ENCODE results near the gene ZBED5.
"Not testable (repeated sequence)": the region's sequence is repeated elsewhere in the genome, so short reads cannot be mapped to it uniquely, and the experiment has no call there.

Gene ZBED5

DNA sequence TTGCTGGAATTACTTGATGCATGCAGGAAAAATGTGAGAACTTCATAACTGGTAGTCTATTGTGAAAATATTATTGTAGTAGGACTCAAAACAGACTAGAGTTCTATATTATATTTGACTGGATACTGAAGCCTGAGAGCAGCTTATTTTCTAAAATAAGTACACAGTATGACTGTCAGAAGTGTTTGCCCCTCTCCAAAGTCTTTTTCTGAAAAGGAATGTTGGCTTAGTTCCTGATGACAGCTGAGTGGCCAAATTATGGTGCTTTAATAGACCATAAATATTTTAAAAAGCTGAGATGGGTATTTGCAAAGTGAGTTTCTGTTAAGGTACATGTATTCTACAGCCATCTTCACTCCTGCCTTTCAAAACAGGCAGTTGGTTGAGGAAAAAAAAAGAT is 13.1 kb downstream of the ZBED5 start:
- Histone ChIP-seq H3K27me3 (ENCODE audit: control insufficient read depth in 5 of 5, insufficient read depth in 4 of 5, low read length in 5 of 5) (no peaks in the 10 kb centered on the region), H3K9me3 (ENCODE audit: control insufficient read depth in 5 of 5, low read length in 5 of 5) (no peaks in the 10 kb centered on the region), H3K4me3 (ENCODE audit: low read depth in 1 of 5, low read length in 5 of 5) (no peak overlapping the region), H3K9ac (ENCODE audit: low read length in 5 of 5) (no peak overlapping the region), H3K27ac (ENCODE audit: low read depth, low read length) (peak overlapping the region; percentile 34), H3K4me1 (ENCODE audit: control insufficient read depth in 5 of 5, insufficient read depth in 5 of 5, low read length in 5 of 5) (peaks cover 0 to 26% (median 5%) of the 10 kb centered on the region in 5 donors), H3K36me3 (ENCODE audit: control insufficient read depth in 5 of 5, insufficient read depth in 5 of 5, low read length in 5 of 5) (peaks cover 0 to 4% (median 0%) of the 10 kb centered on the region in 5 donors)

DNA sequence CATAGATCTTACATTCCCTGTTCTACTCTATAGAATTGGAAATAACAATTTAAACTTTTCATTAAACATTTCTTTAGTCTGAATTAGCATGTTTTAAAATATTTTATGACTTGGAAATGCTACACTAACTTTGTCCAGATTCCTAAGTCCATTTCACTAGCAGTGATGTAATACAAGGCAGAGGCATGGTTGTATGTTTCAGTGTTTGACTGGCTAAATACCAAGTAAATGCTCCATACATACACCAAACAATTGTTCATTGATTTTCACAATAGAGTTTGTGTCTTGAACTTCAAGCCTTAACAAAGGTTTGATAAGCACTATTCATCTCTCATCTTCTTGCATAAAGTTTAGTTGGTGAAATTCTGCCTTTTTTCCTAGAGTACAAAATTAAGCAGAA is 13.5 kb downstream of the ZBED5 start:
- no peaks in the 10 kb centered on the region for H3K27me3 ChIP-seq (ENCODE audit: control insufficient read depth in 5 of 5, insufficient read depth in 4 of 5, low read length in 5 of 5)
- H3K4me3 ChIP-seq (ENCODE audit: low read depth in 1 of 5, low read length in 5 of 5) = no peak overlapping the region
- H3K27ac ChIP-seq (ENCODE audit: low read depth, low read length) = peak overlapping the region; percentile 34
- no peaks in the 10 kb centered on the region for H3K36me3 ChIP-seq (ENCODE audit: control insufficient read depth in 5 of 5, insufficient read depth in 5 of 5, low read length in 5 of 5)
- no peaks in the 10 kb centered on the region for H3K9me3 ChIP-seq (ENCODE audit: control insufficient read depth in 5 of 5, low read length in 5 of 5)
- peaks cover 0 to 26% (median 5%) of the 10 kb centered on the region in 5 donors for H3K4me1 ChIP-seq (ENCODE audit: control insufficient read depth in 5 of 5, insufficient read depth in 5 of 5, low read length in 5 of 5)
- no peak overlapping the region for H3K9ac ChIP-seq (ENCODE audit: low read length in 5 of 5)

- H3K27me3 ChIP-seq (ENCODE audit: control insufficient read depth in 5 of 5, insufficient read depth in 4 of 5, low read length in 5 of 5) = no peaks in the 10 kb centered on the region
These were observed 19.0 kb downstream of the ZBED5 start for GRCh38 chr11:10838881-10839280.

DNA sequence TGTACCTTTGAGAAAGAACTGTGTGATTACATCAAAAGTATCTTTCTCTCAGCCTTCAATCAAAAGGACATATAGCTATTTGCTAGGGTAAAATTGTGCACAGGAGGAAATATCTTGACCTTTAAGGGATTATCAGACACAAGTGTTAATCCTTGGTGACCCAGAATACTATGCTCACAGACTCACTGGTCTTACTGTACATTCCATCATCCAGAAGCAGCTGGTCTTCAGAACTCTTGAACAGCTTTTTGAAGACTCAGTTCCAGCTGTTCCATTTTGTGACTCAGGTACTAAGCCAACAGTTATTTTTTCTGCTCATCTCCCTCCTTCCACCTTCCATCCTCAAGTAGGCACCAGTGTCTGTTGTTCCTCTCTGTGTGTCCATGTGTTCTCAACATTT is 19.8 kb downstream of the ZBED5 start:
- Histone ChIP-seq H3K27me3 (ENCODE audit: control insufficient read depth in 5 of 5, insufficient read depth in 4 of 5, low read length in 5 of 5) (no peaks in the 10 kb centered on the region), H3K9ac (ENCODE audit: low read length in 5 of 5) (no peak overlapping the region), H3K36me3 (ENCODE audit: control insufficient read depth in 5 of 5, insufficient read depth in 5 of 5, low read length in 5 of 5) (no peaks in the 10 kb centered on the region), H3K4me1 (ENCODE audit: control insufficient read depth in 5 of 5, insufficient read depth in 5 of 5, low read length in 5 of 5) (peaks cover 0 to 4% (median 0%) of the 10 kb centered on the region in 5 donors), H3K4me3 (ENCODE audit: low read depth in 1 of 5, low read length in 5 of 5) (no peak overlapping the region), H3K27ac (ENCODE audit: low read depth, low read length) (no peak overlapping the region), H3K9me3 (ENCODE audit: control insufficient read depth in 5 of 5, low read length in 5 of 5) (no peaks in the 10 kb centered on the region)

More at GRCh38 chr11:10838881-10839280, 19.0 kb downstream of the ZBED5 start:
- Histone ChIP-seq H3K4me1 (ENCODE audit: control insufficient read depth in 5 of 5, insufficient read depth in 5 of 5, low read length in 5 of 5) (peaks cover 0 to 5% (median 0%) of the 10 kb centered on the region in 5 donors), H3K27ac (ENCODE audit: low read depth, low read length) (no peak overlapping the region), H3K9me3 (ENCODE audit: control insufficient read depth in 5 of 5, low read length in 5 of 5) (no peaks in the 10 kb centered on the region), H3K4me3 (ENCODE audit: low read depth in 1 of 5, low read length in 5 of 5) (no peak overlapping the region), H3K36me3 (ENCODE audit: control insufficient read depth in 5 of 5, insufficient read depth in 5 of 5, low read length in 5 of 5) (no peaks in the 10 kb centered on the region), H3K9ac (ENCODE audit: low read length in 5 of 5) (no peak overlapping the region)

DNA sequence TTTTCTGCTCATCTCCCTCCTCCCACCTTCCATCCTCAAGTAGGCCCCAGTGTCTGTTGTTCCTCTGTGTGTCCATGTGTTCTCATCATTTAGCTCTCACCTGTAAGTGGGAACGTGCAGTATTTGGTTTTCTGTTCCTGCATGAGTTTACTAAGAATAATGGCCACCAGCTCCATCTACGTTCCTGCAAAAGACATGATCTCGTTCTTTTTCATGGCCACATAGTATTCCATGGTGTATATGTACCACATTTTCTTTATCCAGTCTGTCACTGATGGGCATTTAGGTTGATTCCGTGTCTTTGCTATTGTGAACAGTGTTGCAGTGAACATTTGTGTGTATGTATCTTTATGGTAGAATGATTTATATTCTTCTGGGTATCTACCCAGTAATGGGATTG is 21.0 kb downstream of the ZBED5 start:
- H3K9ac ChIP-seq (ENCODE audit: low read length in 5 of 5); H3K27ac ChIP-seq (ENCODE audit: low read depth, low read length); H3K36me3 ChIP-seq (ENCODE audit: control insufficient read depth in 5 of 5, insufficient read depth in 5 of 5, low read length in 5 of 5); H3K4me1 ChIP-seq (ENCODE audit: control insufficient read depth in 5 of 5, insufficient read depth in 5 of 5, low read length in 5 of 5); H3K9me3 ChIP-seq (ENCODE audit: control insufficient read depth in 5 of 5, low read length in 5 of 5); H3K27me3 ChIP-seq (ENCODE audit: control insufficient read depth in 5 of 5, insufficient read depth in 4 of 5, low read length in 5 of 5); H3K4me3 ChIP-seq (ENCODE audit: low read depth in 1 of 5, low read length in 5 of 5): not testable (repeated sequence)

DNA sequence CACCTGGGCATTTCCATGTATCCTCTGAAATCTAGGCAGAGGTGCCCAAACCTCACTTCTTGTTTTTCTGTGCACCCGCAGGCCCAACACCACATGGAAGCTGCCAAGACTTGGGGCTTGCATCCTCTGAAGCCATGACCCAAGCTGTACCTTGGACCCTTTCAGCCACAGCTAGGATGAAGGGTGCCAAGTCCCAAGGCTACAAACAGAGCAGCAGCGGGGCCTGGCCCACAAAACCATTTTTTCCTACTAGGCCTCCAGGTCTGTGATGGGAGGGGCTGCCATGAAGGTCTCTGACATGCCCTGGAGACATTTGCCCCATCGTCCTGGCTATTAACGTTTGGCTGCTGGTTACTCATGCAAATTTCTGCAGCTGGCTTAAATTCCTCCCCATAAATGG is 28.7 kb downstream of the ZBED5 start:
- H3K9ac ChIP-seq (ENCODE audit: low read length in 5 of 5) = no peak overlapping the region
- no peaks in the 10 kb centered on the region for H3K9me3 ChIP-seq (ENCODE audit: control insufficient read depth in 5 of 5, low read length in 5 of 5)
- no peaks in the 10 kb centered on the region for H3K27me3 ChIP-seq (ENCODE audit: control insufficient read depth in 5 of 5, insufficient read depth in 4 of 5, low read length in 5 of 5)
- no peaks in the 10 kb centered on the region for H3K36me3 ChIP-seq (ENCODE audit: control insufficient read depth in 5 of 5, insufficient read depth in 5 of 5, low read length in 5 of 5)
- no peaks in the 10 kb centered on the region for H3K4me1 ChIP-seq (ENCODE audit: control insufficient read depth in 5 of 5, insufficient read depth in 5 of 5, low read length in 5 of 5)
- no peak overlapping the region for H3K4me3 ChIP-seq (ENCODE audit: low read depth in 1 of 5, low read length in 5 of 5)
- H3K27ac ChIP-seq (ENCODE audit: low read depth, low read length) = no peak overlapping the region

- Histone ChIP-seq H3K4me3 (ENCODE audit: low read depth in 1 of 5, low read length in 5 of 5) (no peak overlapping the region), H3K9ac (ENCODE audit: low read length in 5 of 5) (no peak overlapping the region), H3K36me3 (ENCODE audit: control insufficient read depth in 5 of 5, insufficient read depth in 5 of 5, low read length in 5 of 5) (no peaks in the 10 kb centered on the region), H3K4me1 (ENCODE audit: control insufficient read depth in 5 of 5, insufficient read depth in 5 of 5, low read length in 5 of 5) (no peaks in the 10 kb centered on the region), H3K27ac (ENCODE audit: low read depth, low read length) (no peak overlapping the region), H3K9me3 (ENCODE audit: control insufficient read depth in 5 of 5, low read length in 5 of 5) (no peaks in the 10 kb centered on the region), H3K27me3 (ENCODE audit: control insufficient read depth in 5 of 5, insufficient read depth in 4 of 5, low read length in 5 of 5) (no peaks in the 10 kb centered on the region)
These were observed 29.5 kb downstream of the ZBED5 start for GRCh38 chr11:10828402-10828801.

DNA sequence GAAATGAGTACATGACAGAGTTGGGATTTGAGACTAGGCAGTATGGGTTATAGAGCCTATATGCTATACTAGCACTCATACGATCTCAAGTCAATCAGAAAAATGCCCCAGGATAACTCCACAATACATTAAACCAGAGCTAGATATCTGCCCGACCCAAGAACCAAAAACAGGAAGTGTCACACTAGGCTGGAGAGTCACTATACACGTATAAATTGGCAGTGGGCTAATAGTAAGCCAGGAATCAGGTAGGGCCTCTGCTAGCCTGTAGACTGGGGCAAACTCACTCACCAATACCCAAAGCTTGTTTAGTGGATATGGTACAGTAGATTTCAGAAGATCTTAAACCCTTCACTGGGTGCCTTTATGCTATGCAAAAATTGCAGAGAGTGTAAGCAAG is 33.0 kb downstream of the ZBED5 start:
- Histone ChIP-seq H3K9me3 (ENCODE audit: control insufficient read depth in 5 of 5, low read length in 5 of 5) (no peaks in the 10 kb centered on the region), H3K36me3 (ENCODE audit: control insufficient read depth in 5 of 5, insufficient read depth in 5 of 5, low read length in 5 of 5) (no peaks in the 10 kb centered on the region), H3K27ac (ENCODE audit: low read depth, low read length) (no peak overlapping the region), H3K4me1 (ENCODE audit: control insufficient read depth in 5 of 5, insufficient read depth in 5 of 5, low read length in 5 of 5) (no peaks in the 10 kb centered on the region), H3K9ac (ENCODE audit: low read length in 5 of 5) (no peak overlapping the region), H3K4me3 (ENCODE audit: low read depth in 1 of 5, low read length in 5 of 5) (no peak overlapping the region), H3K27me3 (ENCODE audit: control insufficient read depth in 5 of 5, insufficient read depth in 4 of 5, low read length in 5 of 5) (no peaks in the 10 kb centered on the region)

DNA sequence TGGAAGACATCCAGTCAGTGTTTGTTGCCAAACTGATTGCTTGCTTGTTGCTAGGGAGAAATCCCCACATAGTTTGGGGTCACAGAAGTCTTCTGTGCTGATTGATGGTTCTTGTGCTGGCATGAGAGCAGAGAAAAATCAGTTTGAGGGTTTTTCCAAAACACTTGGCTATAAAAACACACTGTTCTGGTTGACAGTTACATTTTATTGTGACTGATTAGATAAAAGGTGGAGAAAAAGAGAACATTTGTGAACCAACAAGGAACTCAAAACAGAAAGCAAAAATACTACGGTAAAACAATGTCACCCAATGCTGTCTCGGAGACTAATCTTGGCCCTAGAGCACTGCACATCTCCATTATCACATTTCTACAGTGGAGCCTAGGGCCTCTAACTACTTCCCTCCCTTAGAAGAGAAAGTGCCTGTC is 34.7 kb downstream of the ZBED5 start:
- Histone ChIP-seq H3K9ac (ENCODE audit: low read length in 5 of 5) (no peak overlapping the region), H3K9me3 (ENCODE audit: control insufficient read depth in 5 of 5, low read length in 5 of 5) (no peaks in the 10 kb centered on the region), H3K27ac (ENCODE audit: low read depth, low read length) (no peak overlapping the region), H3K4me1 (ENCODE audit: control insufficient read depth in 5 of 5, insufficient read depth in 5 of 5, low read length in 5 of 5) (no peaks in the 10 kb centered on the region), H3K36me3 (ENCODE audit: control insufficient read depth in 5 of 5, insufficient read depth in 5 of 5, low read length in 5 of 5) (no peaks in the 10 kb centered on the region), H3K4me3 (ENCODE audit: low read depth in 1 of 5, low read length in 5 of 5) (no peak overlapping the region), H3K27me3 (ENCODE audit: control insufficient read depth in 5 of 5, insufficient read depth in 4 of 5, low read length in 5 of 5) (no peaks in the 10 kb centered on the region)

- H3K36me3 ChIP-seq (ENCODE audit: control insufficient read depth in 5 of 5, insufficient read depth in 5 of 5, low read length in 5 of 5); H3K27ac ChIP-seq (ENCODE audit: low read depth, low read length); H3K9ac ChIP-seq (ENCODE audit: low read length in 5 of 5); H3K4me1 ChIP-seq (ENCODE audit: control insufficient read depth in 5 of 5, insufficient read depth in 5 of 5, low read length in 5 of 5); H3K4me3 ChIP-seq (ENCODE audit: low read depth in 1 of 5, low read length in 5 of 5); H3K27me3 ChIP-seq (ENCODE audit: control insufficient read depth in 5 of 5, insufficient read depth in 4 of 5, low read length in 5 of 5); H3K9me3 ChIP-seq (ENCODE audit: control insufficient read depth in 5 of 5, low read length in 5 of 5): not testable (repeated sequence)
These were observed 35.4 kb downstream of the ZBED5 start for GRCh38 chr11:10822491-10822890.

DNA sequence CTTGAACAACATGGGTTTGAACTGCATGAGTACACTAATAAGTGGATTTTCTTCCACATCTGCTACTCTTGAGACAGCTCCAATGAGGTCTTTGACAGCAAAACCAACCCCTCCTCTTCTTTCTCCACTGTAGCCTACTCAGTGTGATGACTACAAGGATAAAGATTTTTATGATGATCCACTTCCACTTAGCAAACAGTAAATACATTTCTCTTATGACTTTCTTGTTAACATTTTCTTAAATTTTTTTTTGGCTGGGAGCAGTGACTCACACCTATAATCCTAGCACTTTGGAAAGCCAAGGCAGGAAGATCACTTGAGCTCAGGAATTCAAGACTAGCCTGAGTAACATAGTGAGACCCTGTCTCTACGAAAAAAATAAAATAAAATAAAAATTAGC is 39.3 kb downstream of the ZBED5 start:
- no peaks in the 10 kb centered on the region for H3K27me3 ChIP-seq (ENCODE audit: control insufficient read depth in 5 of 5, insufficient read depth in 4 of 5, low read length in 5 of 5)
- no peak overlapping the region for H3K4me3 ChIP-seq (ENCODE audit: low read depth in 1 of 5, low read length in 5 of 5)
- peaks cover 0 to 6% (median 5%) of the 10 kb centered on the region in 5 donors for H3K4me1 ChIP-seq (ENCODE audit: control insufficient read depth in 5 of 5, insufficient read depth in 5 of 5, low read length in 5 of 5)
- no peaks in the 10 kb centered on the region for H3K9me3 ChIP-seq (ENCODE audit: control insufficient read depth in 5 of 5, low read length in 5 of 5)
- H3K36me3 ChIP-seq (ENCODE audit: control insufficient read depth in 5 of 5, insufficient read depth in 5 of 5, low read length in 5 of 5) = no peaks in the 10 kb centered on the region
- no peak overlapping the region for H3K9ac ChIP-seq (ENCODE audit: low read length in 5 of 5)
- H3K27ac ChIP-seq (ENCODE audit: low read depth, low read length) = no peak overlapping the region
